ENCODE data around the gene DDN. TPM values are rescaled to one million over a fixed set of nuclear protein-coding genes. Genes with fewer than 3 reads are reported as not detected.
A peak's percentile ranks its signal among the peaks of the same experiment; 100 is the strongest.

DDN gene
- total and polyA plus RNA-seq, 9 of the 15 experiments (the other 6 are each of a cell fraction or from before 2014, with no cell fraction given): 0.03 to 3.6 (median 1.6) TPM

GRCh38 chr12:48957141-48958048, 41.8 kb downstream of the DDN start, which contains the start of gene ARF3:
Gene ARF3 (minus strand): TSS chr12:48957487. CDS start chr12:48941095, 16,392 bp downstream.
- CTCF ChIA-PET (ENCODE audit: low intra/inter-chr PET ratio): interaction anchor here (0.6 kb wide), 2 partner anchors 205 to 974 kb away, joined by 3 read pairs; no protein-coding TSS in a partner anchor
- H3K9ac ChIP-seq (ENCODE audit: insufficient read depth in 1 of 2, low read depth in 2 of 2, low read length in 2 of 2): peak within 1 kb of the TSS; percentile 69 to 91
- in situ Hi-C loops (cut with MboI) (no loop called here), intact Hi-C loops (cut with micrococcal nuclease) (no loop called here)
- FAIRE-seq (peak; percentile 84), DNase-seq (ENCODE audit: extremely low read depth in 1 of 4, low spot score in 3 of 4) (peak; percentile 96 to 97 (median 97)), ATAC-seq (peak; percentile 94)
- peak within 1 kb of the TSS; percentile 89 for H3K4me3 ChIP-seq
- no peaks in the 10 kb centered on the region for H3K27me3 ChIP-seq (ENCODE audit: control insufficient read depth in 2 of 2, insufficient read depth in 2 of 2, low read length in 2 of 2)
- H2AFZ ChIP-seq (ENCODE audit: low read depth, low read length): peak within 1 kb of the TSS; percentile 81
- H3K4me2 ChIP-seq (ENCODE audit: insufficient read depth, low read length): peak within 1 kb of the TSS; percentile 89
- H3K4me1 ChIP-seq (replicated peaks in 1 of 2; ENCODE audit: control insufficient read depth in 2 of 2, insufficient read depth in 2 of 2, low read length in 2 of 2): peaks cover 9 to 20% of the 10 kb centered on the region in 2 experiments; a peak in 4 of 5 replicates
- BruUV-seq (replicated peaks): no TSS peak
- peaks cover 4% of the 10 kb centered on the region for H3K9me1 ChIP-seq (ENCODE audit: control insufficient read depth, insufficient read depth, low read length)
- peaks cover 5% of the 10 kb centered on the region; the same call in 1 of the 2 replicates for H4K20me1 ChIP-seq (replicated peaks; ENCODE audit: control insufficient read depth, insufficient read depth, low read length)
- no peaks in the 10 kb centered on the region for H3K9me3 ChIP-seq (replicated peaks; ENCODE audit: control insufficient read depth, insufficient read depth, low read depth, low read length)
- POLR2A ChIA-PET: interaction anchor here (0.6 to 1.2 kb wide), 5 partner anchors 9 to 263 kb away, joined by 3 to 7 read pairs (median 4); partner anchors contain the start of gene DDX23
- H3K36me3 ChIP-seq (ENCODE audit: control insufficient read depth, insufficient read depth, low read length): peaks cover 33% of the 10 kb centered on the region
- peak within 1 kb of the TSS; percentile 71 for H3K27ac ChIP-seq (ENCODE audit: extremely low read depth, low read depth, low read length)
- peaks cover 48% of the 10 kb centered on the region for H3K79me2 ChIP-seq (ENCODE audit: control insufficient read depth, insufficient read depth, low read length)
- WGBS (ENCODE audit: insufficient coverage, low coverage, missing lambda C conversion rate): 1% methylated on average over 49 of the region's 58 CpGs
- peak; percentile 80 for TF ChIP-seq GABPA (tag; conservative IDR thresholded peaks at IDR 0.05; ENCODE audit: low read depth)
- TF ChIP-seq SIX5 (IDR thresholded peaks at IDR 0.05; ENCODE audit: borderline replicate concordance in 1 of 2, insufficient read depth in 1 of 2, low read depth in 1 of 2, low read length in 2 of 2): no peak
- TF ChIP-seq POLR2G (IDR thresholded peaks at IDR 0.05; ENCODE audit: low read depth, low read length): peak; percentile 95
- TF ChIP-seq CSDE1 (IDR thresholded peaks at IDR 0.05): peak in 1 of 2 experiments; percentile 67; a peak in 1 of 4 replicates
- TF ChIP-seq HMGXB4 (CRISPR knock-in tag; IDR thresholded peaks at IDR 0.05): no peak
- peak; percentile 24; the same call in 1 of the 2 replicates for TF ChIP-seq SPI1 (IDR thresholded peaks at IDR 0.05; ENCODE audit: borderline replicate concordance, low read depth, low read length)
- TF ChIP-seq ZNF41 (CRISPR knock-in tag; conservative IDR thresholded peaks at IDR 0.05): no peak
- peak; percentile 59 for TF ChIP-seq ASH1L (IDR thresholded peaks at IDR 0.05; ENCODE audit: borderline replicate concordance, low read depth, partially characterized antibody)
- TF ChIP-seq ELF1 (tag; IDR thresholded peaks at IDR 0.05): peak; percentile 67
- TF ChIP-seq KAT7 (CRISPR knock-in tag; IDR thresholded peaks at IDR 0.05; ENCODE audit: borderline replicate concordance): no peak
- TF ChIP-seq GTF2E2 (tag; IDR thresholded peaks at IDR 0.05): no peak
- peak; percentile 45; the same call in 1 of the 2 replicates for TF ChIP-seq ARID4B (CRISPR knock-in tag; IDR thresholded peaks at IDR 0.05)
- TF ChIP-seq RBFOX2 (IDR thresholded peaks at IDR 0.05; ENCODE audit: low read depth, low read length): peak; percentile 93
- peak; percentile 78 to 80 for TF ChIP-seq NRF1 (conservative IDR thresholded peaks at IDR 0.05 in 1 of 2, IDR thresholded peaks at IDR 0.05 in 1 of 2)

Data from K562 (cell line).